GM19395 (cell line): Measurements from ENCODE around the gene LINS1.

Experiments used
- ATAC-seq: cut with Tn5 transposase; IDR thresholded peaks from one replicate; pipeline ENCODE4 v1.9.1; 2021; ENCODE audit warnings: mild to moderate bottlenecking, moderate library complexity; ENCODE audit not compliant: unreplicated experiment

The LINS1 gene

GRCh38 chr15:100560323-100560722 is 41.7 kb downstream of the LINS1 start:
- no peak for ATAC-seq

DNA sequence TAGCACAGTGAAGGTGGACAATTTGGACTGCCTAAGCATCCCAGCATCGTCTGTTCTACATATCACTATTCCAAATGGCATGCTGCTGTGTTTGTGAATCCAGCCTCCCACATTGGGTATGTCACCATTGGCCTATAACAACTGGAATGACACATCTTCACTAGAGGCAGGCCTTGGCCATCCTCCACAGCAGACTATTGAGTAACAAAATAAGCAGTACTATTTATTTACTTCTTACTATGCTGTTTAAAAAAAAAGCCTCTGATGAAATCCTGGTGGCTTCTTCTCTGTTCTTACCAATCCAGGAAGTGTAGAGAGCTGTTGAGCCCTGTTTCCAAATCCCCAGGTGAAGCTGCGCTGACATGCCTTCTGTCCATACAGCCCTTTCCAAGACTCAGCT is 42.7 kb downstream of the LINS1 start:
- no peak for ATAC-seq

DNA sequence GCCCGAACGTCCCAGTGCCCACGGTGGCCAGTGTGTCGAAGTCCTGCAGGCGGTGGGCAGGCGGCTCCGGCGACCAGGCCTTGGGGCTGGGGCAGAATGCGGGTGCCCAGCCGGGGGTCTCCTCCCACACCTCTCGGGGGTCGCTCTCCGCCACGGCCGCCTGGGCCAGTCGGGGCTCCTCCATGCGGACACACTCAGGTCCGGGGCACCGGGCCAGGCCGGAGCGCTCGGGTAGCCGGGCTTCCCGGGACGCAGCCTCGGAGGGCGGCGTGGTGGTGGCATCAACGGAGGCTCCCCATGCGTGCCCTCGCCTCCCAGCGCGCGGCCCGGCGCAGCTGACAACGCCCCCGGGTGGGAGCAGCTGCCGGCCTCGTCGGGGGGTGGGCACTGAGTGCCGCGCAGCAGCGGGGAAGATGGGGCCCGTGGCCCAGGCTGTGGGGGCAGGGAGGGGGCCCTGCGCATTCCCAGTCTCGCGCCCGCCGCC is 43.2 kb downstream of the LINS1 start:
- no peak for ATAC-seq

DNA sequence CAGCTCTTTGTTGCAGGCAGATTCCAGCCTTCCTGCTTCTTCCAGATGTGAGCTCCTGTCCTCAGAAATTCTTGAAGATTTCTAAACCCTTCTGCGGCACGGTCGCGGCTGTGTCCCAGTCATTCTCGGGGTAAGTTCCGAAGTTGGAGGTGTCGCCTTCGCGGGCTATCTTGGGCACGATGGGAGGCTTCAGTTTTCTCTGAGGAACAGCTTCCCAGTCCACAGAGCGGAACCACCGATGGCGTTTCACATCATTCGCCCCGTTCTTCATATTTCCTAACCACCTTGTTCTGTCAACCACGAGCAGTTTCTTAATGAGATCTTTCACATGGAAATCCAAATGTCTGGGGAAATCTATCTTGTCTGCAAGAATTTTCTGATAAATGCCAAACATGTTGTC is 48.5 kb downstream of the LINS1 start:
- no peak for ATAC-seq

DNA sequence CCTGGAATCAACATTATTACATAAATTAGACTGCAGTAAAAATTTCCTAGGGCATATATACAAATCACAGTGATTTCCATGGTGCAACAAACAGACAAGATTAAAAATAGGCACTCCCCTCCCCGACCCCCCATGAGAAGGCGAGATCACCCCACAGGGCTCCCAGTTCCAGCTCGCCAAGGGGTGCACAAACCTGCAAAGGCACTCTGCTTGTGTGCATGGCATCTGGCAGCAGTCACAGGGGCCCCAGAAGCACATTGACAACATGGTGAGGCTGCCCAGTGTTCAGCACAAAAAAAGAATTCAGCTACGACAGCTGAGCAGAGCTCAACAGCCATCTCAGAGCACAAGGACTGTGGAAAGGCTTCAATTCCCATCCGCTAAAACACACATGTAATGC is 54.0 kb downstream of the LINS1 start:
- no peak for ATAC-seq

GRCh38 chr15:100544946-100545345 is 57.0 kb downstream of the LINS1 start:
- ATAC-seq: no peak

DNA sequence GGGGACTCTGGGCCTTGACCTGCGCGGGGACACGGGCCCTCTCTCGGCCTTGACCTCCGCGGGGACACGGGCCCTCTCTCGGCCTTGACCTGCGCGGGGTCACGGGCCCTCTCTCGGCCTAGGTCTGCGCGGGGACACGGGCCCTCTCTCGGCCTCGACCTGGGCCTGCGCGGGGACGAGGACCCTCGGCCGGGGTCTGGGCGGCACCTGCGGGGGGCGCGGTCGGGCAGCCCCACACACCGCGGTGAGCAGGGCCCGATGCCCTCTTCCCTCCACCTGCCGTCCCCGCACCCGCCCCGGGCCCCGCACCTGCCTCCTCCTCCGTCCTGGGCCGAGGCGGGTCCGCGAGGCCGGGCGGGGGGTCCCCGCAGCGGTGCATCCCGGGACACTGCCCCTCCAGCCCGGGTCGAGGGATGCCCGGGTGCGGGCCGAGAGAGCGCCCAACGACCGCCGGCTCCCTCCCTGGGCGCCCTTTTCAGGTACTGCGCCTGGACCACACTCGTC is 57.6 kb downstream of the LINS1 start:
- no peak for ATAC-seq

DNA sequence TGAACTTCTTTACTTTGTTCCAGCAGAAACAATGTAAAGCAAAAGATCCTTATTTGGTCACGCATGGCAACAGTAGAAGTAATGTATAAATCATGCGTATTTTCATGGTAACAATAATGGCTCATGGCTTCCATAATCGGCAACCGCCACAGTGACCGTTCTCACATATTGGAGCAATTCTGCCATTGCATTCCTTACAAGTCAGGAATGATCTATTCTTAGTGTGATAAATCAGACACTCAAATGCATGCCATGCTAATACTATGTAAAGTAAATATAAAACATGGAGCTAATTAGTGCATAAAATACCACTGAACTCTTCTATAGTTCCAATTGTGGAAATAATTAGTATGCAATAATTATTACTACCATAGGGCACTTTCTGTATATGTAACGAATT is 59.7 kb downstream of the LINS1 start:
- ATAC-seq: no peak

DNA sequence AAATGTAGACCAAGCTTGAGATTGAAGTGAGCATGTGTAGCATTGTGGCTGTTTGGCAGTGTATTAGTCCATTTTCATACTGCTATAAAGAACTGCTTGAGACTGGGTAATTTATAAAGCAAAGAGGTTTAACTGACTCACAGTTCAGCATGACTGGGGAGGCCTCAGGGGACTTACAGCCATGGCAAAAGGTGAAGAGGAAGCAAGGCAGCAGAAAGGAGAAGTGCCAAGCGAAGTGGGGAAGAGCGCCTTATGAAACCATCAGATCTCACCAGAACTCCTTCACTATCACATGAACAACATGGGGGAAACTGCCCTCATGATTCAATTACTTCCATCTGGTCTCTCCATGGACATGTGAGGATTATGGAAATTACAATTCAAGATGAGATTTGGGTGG is 64.7 kb downstream of the LINS1 start:
- ATAC-seq: no peak

DNA sequence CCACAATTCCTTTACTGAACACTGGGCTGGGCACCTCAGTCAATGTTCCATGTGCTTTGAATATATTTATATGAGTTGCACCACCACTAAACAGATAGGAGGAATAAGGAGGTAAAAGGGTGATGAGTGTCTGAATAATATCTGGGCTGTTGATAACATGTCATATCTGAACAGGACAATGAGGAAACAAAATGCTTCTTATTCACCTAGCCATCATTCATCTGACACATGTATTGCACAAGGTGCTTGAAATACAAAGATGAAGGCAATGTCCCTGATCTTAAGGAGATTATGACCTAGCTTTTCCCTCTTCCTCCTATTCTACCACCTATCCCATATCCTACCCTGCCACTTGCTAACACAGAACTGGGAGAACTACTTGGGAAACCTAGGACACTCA is 65.3 kb downstream of the LINS1 start:
- no peak for ATAC-seq

DNA sequence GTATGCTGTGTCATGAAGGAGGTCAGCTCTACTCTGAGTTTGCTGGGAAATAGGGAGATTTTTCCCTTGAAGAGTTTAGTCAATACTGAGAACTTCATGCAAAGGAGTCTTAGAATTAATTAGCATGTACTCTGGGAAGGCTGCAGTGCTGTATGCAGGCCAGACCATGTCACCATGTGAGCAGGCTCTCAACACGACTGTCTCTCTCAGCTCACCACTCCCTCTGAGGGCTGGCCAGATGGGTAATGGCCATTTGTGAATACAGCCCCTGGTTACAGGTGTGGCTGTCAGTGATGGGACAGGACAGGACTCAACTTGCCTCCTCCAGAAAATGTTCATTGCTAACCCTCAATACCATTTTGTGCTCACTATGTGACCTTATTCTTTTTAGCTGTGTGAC is 68.1 kb downstream of the LINS1 start:
- no peak for ATAC-seq

DNA sequence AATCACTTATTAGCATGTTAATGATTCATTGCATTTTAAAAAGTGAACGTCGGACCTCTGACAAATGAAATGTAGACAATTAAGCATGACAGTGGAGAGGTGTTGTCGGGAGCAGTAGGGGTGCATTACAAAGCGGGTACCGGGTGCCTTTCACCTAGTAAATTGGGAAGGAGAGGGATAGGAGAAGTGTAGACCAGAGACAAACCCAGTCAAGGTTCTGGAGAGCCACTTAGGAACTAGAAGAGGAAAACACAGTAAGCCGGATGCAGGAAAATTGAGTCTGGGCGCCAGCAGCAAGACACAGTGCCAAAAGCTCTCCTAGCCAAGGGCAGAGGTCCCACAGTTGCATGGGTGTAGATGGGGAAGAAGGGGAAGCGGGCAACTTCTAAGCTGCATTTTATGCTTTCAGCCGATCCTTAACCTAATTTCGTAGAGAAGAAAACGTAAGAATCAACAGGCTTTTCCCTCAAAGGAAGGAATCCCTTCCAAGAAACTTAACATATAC is 70.1 kb downstream of the LINS1 start:
- no peak for ATAC-seq

- ATAC-seq: no peak
These were observed 70.8 kb downstream of the LINS1 start for GRCh38 chr15:100531204-100531603.

- no peak for ATAC-seq
These were observed 72.4 kb downstream of the LINS1 start for GRCh38 chr15:100529556-100529955.

DNA sequence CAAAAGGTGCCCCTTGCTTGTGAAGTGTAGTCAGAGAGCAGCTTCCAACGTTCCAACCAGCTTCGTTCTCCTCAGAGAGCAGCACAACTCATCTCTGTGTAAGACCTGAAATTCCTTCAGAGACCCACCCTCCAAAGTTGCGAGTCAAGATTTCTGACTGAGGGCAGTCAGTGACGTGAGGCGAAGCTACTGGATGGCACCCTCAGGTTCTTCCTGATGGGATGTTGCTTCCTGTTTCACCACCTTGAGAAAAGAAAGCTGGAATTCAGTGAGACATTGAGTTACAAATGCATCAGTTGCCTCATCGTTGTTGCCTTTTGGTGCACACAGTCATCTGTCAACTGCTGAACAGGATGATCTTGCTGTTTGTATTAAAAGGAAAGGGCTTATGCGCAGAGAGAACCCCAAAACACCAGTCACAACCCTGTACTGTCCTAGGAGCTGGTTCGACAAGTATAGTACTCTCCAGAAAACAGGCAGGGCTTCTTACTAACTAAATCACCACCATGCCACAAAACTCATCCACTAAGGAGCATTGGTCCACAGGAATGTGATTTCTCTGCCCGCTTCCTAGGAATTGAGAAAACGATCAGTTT is 73.1 kb downstream of the LINS1 start, which contains the start of gene CERS3:
Gene CERS3 (minus strand): TSS at position 118 of the 596 bp plus-strand sequence. CDS start 27,101 bp downstream, outside the sequence.
- no peak for ATAC-seq

DNA sequence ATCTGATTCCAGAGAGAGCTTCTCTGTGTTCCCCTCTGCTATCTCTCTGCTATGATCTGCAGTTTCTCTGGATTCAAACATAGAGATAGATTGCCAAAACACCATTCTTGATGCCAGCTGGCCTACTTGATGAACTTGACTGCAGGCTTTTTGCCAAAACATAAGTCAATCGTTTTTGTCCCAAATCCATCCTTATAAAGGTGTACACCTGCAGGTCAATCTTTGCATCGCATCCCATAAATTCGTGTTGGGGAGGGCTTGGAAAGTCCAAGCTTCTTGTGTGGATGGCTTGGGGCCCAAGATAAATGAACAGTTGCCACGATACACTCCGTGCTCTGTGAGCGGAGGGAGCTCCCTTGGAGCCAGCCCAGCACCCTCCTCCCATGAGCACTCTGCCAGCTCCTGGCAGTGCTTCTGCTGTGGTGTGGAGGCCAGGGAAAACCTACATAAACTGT is 75.9 kb downstream of the LINS1 start:
- ATAC-seq: no peak

- no peak for ATAC-seq
These were observed 76.5 kb downstream of the LINS1 start for GRCh38 chr15:100525436-100525835.

DNA sequence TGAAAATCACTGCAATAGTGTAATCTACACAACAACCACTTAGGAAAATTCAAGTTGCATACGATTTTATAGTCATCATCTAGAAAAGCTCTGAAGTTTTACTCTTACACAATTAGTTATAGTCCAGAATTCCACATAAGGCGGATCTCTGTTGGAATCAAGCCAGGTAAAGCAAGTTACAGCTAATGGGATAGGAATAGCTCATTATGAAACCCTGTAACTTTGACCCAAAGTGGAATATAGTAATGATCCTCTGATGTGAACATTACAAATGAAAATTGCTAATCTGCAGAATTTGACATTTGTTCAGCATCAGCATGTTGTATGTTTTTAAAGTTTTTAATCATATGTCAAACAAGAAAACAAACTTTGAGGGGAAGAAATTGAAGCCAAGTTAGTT is 77.7 kb downstream of the LINS1 start:
- ATAC-seq: no peak

DNA sequence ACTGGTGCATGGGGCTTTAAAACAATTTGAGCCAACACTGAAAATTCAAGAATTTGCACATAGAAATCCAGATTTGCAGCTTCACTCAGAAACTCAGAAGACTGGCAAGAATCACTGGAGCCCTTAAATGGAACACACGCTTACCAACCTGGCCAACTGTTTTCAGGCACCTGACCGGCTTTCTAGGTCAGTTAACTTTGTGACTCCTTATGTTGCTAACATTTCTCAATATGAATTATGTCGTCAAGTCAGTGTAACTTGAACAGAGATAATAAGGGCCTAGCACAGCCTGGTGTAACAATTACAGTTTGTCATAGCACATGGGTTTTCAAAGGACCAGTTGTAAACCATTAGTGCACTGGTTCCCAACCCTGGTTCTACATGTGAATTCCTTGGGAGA is 80.1 kb downstream of the LINS1 start:
- ATAC-seq: no peak

GRCh38 chr15:100520132-100520921 is 81.7 kb downstream of the LINS1 start:
- ATAC-seq: no peak

GRCh38 chr15:100517846-100518245 is 84.1 kb downstream of the LINS1 start:
- no peak for ATAC-seq
